MM.1S (cell line): ENCODE results near the gene RAB27B.

ENCODE experiments used
- DNase-seq: peaks from one replicate; pipeline ENCODE4 v3.0.0-alpha.2; 2015
- H2AFZ ChIP-seq: fragments of 300-600 bp; sonication (generic); 2 replicates; pipeline ENCODE4 v1.6.0; 2016; ENCODE audit warnings: antibody characterized with exemption, low read length
- H3F3A ChIP-seq: fragments of 300-600 bp; sonication (generic); 2 replicates; pipeline ENCODE4 v1.6.1; 2016; ENCODE audit warnings: mild to moderate bottlenecking, antibody characterized with exemption, low read length, moderate library complexity, mixed read lengths; ENCODE audit not compliant: insufficient read depth
- H3K27ac ChIP-seq: fragments of 300-600 bp; sonication (generic); 2 replicates; pipeline ENCODE4 v1.5.1; 2016; ENCODE audit warnings: mild to moderate bottlenecking, low read length
- H3K27me3 ChIP-seq: fragments of 300-600 bp; sonication (generic); replicated peaks from 2 replicates; pipeline ENCODE4 v1.6.0; 2016; ENCODE audit warnings: low read length; ENCODE audit not compliant: insufficient read depth
- H3K36me3 ChIP-seq: fragments of 300-600 bp; sonication (generic); replicated peaks from 2 replicates; pipeline ENCODE4 v1.6.1; 2016; ENCODE audit warnings: mild to moderate bottlenecking, low read length, mixed read lengths; ENCODE audit not compliant: insufficient read depth
- H3K4me1 ChIP-seq: fragments of 300-600 bp; sonication (generic); 2 replicates; pipeline ENCODE4 v1.6.1; 2016; ENCODE audit warnings: low read length, mixed read lengths
- H3K4me2 ChIP-seq: fragments of 300-600 bp; sonication (generic); 2 replicates; pipeline ENCODE4 v1.6.0; 2016; ENCODE audit warnings: low read depth, low read length
- H3K4me3 ChIP-seq: fragments of 300-600 bp; sonication (generic); 2 replicates; pipeline ENCODE4 v1.5.1; 2016; ENCODE audit warnings: low read length, mixed read lengths
- H3K79me2 ChIP-seq: fragments of 300-600 bp; sonication (generic); 2 replicates; pipeline ENCODE4 v1.6.1; 2016; ENCODE audit warnings: mixed run types, low read length, mixed read lengths
- H3K9ac ChIP-seq: fragments of 300-600 bp; sonication (generic); 2 replicates; pipeline ENCODE4 v1.6.1; 2016; ENCODE audit warnings: low read length, mixed read lengths
- H3K9me2 ChIP-seq: fragments of 300-600 bp; sonication (generic); replicated peaks from 2 replicates; pipeline ENCODE4 v1.6.1; 2016; ENCODE audit warnings: mild to moderate bottlenecking, low read length, mixed read lengths; ENCODE audit not compliant: insufficient read depth
- H3K9me3 ChIP-seq: fragments of 300-600 bp; sonication (generic); replicated peaks from 2 replicates; pipeline ENCODE4 v1.6.1; 2016; ENCODE audit warnings: mild to moderate bottlenecking, low read length, mixed read lengths; ENCODE audit not compliant: insufficient read depth
- H4K20me1 ChIP-seq: fragments of 300-600 bp; sonication (generic); 2 replicates; pipeline ENCODE4 v1.6.1; 2016; ENCODE audit warnings: mild to moderate bottlenecking, low read length, moderate library complexity, mixed read lengths; ENCODE audit not compliant: insufficient read depth
- EZH2 ChIP-seq: fragments of 300-600 bp; sonication (generic); optimal IDR thresholded peaks from 2 replicates; pipeline ENCODE3; 2017; ENCODE audit warnings: low read depth, mild to moderate bottlenecking, antibody characterized with exemption, low read length, mixed read lengths
- EZH2phosphoT487 ChIP-seq: fragments of 300-600 bp; sonication (generic); IDR thresholded peaks from 2 replicates; pipeline ENCODE4 v1.6.1; 2018; ENCODE audit warnings: antibody characterized with exemption, low read length
- TF ChIP-seq, protein P1 (sequence below): fragments of 300-600 bp; sonication (generic); IDR thresholded peaks from 2 replicates; pipeline ENCODE4 v1.5.1; 2016; ENCODE audit warnings: antibody characterized with exemption, low read length, mixed read lengths

Gene RAB27B

DNA sequence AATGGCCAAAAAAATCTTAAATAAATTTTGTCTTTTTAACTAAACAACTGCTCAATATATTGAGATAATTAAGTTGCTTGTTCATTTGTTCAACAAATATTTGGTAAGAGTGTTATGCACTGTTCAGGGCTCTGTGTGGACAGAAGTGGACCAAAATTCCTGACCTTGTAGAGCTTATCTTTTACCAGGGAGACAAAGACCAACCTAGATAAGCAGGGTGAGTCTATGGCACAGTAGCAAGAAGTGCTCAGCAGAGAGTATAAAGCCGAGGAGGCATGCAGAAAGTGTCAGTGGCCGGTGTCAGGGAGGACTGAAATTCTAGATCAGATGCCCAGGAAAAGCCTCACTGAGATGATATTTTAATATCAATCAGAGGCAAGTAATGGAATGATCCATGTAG, 2.6 kb downstream of the RAB27B start:
- no peaks in the 10 kb centered on the region for H3K27me3 ChIP-seq
- no peak overlapping the region for H2AFZ ChIP-seq
- H3K36me3 ChIP-seq, result no peaks in the 10 kb centered on the region
- no peak for DNase-seq
- H3K4me3 ChIP-seq, result no peak overlapping the region
- TF ChIP-seq EZH2phosphoT487, result no peak
- TF ChIP-seq, protein P1, sequence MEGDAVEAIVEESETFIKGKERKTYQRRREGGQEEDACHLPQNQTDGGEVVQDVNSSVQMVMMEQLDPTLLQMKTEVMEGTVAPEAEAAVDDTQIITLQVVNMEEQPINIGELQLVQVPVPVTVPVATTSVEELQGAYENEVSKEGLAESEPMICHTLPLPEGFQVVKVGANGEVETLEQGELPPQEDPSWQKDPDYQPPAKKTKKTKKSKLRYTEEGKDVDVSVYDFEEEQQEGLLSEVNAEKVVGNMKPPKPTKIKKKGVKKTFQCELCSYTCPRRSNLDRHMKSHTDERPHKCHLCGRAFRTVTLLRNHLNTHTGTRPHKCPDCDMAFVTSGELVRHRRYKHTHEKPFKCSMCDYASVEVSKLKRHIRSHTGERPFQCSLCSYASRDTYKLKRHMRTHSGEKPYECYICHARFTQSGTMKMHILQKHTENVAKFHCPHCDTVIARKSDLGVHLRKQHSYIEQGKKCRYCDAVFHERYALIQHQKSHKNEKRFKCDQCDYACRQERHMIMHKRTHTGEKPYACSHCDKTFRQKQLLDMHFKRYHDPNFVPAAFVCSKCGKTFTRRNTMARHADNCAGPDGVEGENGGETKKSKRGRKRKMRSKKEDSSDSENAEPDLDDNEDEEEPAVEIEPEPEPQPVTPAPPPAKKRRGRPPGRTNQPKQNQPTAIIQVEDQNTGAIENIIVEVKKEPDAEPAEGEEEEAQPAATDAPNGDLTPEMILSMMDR, result no peak
- TF ChIP-seq EZH2, result no peak
- no peaks in the 10 kb centered on the region for H3K9me3 ChIP-seq
- no peaks in the 10 kb centered on the region for H3K79me2 ChIP-seq
- H3F3A ChIP-seq, result no peaks in the 10 kb centered on the region
- no peaks in the 10 kb centered on the region for H4K20me1 ChIP-seq
- no peak overlapping the region for H3K4me2 ChIP-seq
- no peak overlapping the region for H3K27ac ChIP-seq
- no peak overlapping the region for H3K9ac ChIP-seq
- H3K9me2 ChIP-seq, result no peaks in the 10 kb centered on the region
- no peaks in the 10 kb centered on the region for H3K4me1 ChIP-seq

GRCh38 chr18:54835944-54836343, 7.7 kb downstream of the RAB27B start:
- Histone ChIP-seq H3K36me3 (no peaks in the 10 kb centered on the region), H3K9me3 (no peaks in the 10 kb centered on the region), H3K4me2 (no peak overlapping the region), H3K79me2 (no peaks in the 10 kb centered on the region), H3K9me2 (no peaks in the 10 kb centered on the region), H2AFZ (no peak overlapping the region), H3K4me3 (no peak overlapping the region), H3K27me3 (no peaks in the 10 kb centered on the region), H3K4me1 (no peaks in the 10 kb centered on the region), H3K9ac (no peak overlapping the region), H4K20me1 (no peaks in the 10 kb centered on the region), H3F3A (no peaks in the 10 kb centered on the region), H3K27ac (no peak overlapping the region)
- TF ChIP-seq EZH2phosphoT487 (no peak), EZH2 (no peak)
- TF ChIP-seq, protein P1, result no peak
- no peak for DNase-seq

DNA sequence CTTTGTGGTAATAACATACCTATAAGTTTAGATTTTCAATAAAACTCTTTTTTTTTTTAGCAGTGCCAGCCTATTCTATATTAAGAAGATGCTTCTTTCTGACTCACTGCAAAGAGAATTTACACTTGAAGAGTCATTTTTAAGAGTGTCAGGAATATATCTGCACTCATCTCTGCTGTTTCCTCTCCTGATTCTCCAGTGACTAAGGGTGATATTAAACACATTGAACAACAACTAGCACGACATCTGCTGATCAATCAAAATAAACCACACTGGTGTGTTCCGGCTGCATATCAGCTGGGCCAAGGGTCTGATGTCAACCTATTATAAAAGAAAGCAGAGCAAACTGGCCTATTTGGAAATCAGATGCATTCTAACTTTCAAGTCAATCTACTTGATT, 15.0 kb downstream of the RAB27B start:
- Histone ChIP-seq H3K4me1 (no peaks in the 10 kb centered on the region), H3K9ac (no peak overlapping the region), H3K9me3 (no peaks in the 10 kb centered on the region), H3K4me2 (no peak overlapping the region), H2AFZ (no peak overlapping the region), H3K79me2 (no peaks in the 10 kb centered on the region), H4K20me1 (no peaks in the 10 kb centered on the region), H3K27ac (no peak overlapping the region), H3F3A (no peaks in the 10 kb centered on the region), H3K4me3 (no peak overlapping the region), H3K9me2 (no peaks in the 10 kb centered on the region), H3K27me3 (no peaks in the 10 kb centered on the region), H3K36me3 (no peaks in the 10 kb centered on the region)
- no peak for TF ChIP-seq EZH2phosphoT487
- TF ChIP-seq EZH2, result no peak
- TF ChIP-seq, protein P1, result no peak
- no peak for DNase-seq
